Gastrocnemius medialis (tissue), 4 donors: ENCODE results near the gene PRUNE2. TPM values are rescaled to one million over a fixed set of nuclear protein-coding genes. Genes with fewer than 3 reads are reported as not detected.

Experiments used
- ATAC-seq, 2 donors: fragments of 150-250 bp; one replicate each; pipeline ENCODE4 v1.9.1; 2016
- DNase-seq, 2 donors: peaks; one replicate each; pipeline ENCODE4 v3.0.0-alpha.2; 2019
- H3K27ac ChIP-seq, 4 donors: fragments of 200-600 bp; sonication (generic); 1 replicate in 1 of 4; 2 replicates in 3 of 4; pipeline ENCODE4 v1.5.1; 2016 to 2018; ENCODE audit warnings: mild to moderate bottlenecking in 2 of 4, moderate library complexity in 1 of 4
- H3K27me3 ChIP-seq, 3 donors: fragments of 200-600 bp; sonication (generic) in 2 of 3; 1 replicate in 1 of 3; 2 replicates in 2 of 3; pipeline versions ENCODE4 v1.5.1 to v1.6.0; 2016 to 2019; ENCODE audit warnings: mild to moderate bottlenecking in 1 of 3, moderate library complexity in 1 of 3
- H3K36me3 ChIP-seq, 2 donors: fragments of 200-600 bp; sonication (generic) in 1 of 2; one replicate each; pipeline ENCODE4 v1.5.1; 2017 to 2018
- H3K4me1 ChIP-seq, 2 donors: fragments of 200-600 bp; sonication (generic) in 1 of 2; one replicate each; pipeline ENCODE4 v1.5.1; 2016 to 2017; ENCODE audit warnings: mild to moderate bottlenecking in 2 of 2
- H3K4me3 ChIP-seq, 4 donors: fragments of 200-600 bp; sonication (generic) in 3 of 4; 1 replicate in 1 of 4; 2 replicates in 3 of 4; pipeline ENCODE4 v1.5.1; 2016 to 2019; ENCODE audit warnings: mild to moderate bottlenecking in 2 of 4
- H3K9me3 ChIP-seq, 3 donors: fragments of 200-600 bp; sonication (generic) in 2 of 3; 1 replicate in 1 of 3; 2 replicates in 2 of 3; pipeline ENCODE4 v1.5.1; 2016 to 2019
- CTCF ChIP-seq, 5 experiments: fragments of 450-650 bp in 3 of 5; fragments of 200-600 bp in 2 of 5; sonication (generic) in 2 of 5; IDR thresholded peaks in 4 of 5; conservative IDR thresholded peaks in 1 of 5; 1 replicate in 4 of 5; 2 replicates in 1 of 5; pipeline ENCODE4 v1.5.1; 2016 to 2019; ENCODE audit warnings: antibody characterized with exemption in 5 of 5, mild to moderate bottlenecking in 3 of 5, moderate library complexity in 3 of 5
- POLR2A ChIP-seq, 2 donors: fragments of 450-650 bp; IDR thresholded peaks; one replicate each; pipeline ENCODE4 v1.6.1; 2017; ENCODE audit warnings: antibody characterized with exemption in 2 of 2, mild to moderate bottlenecking in 2 of 2, moderate library complexity in 2 of 2
- in situ Hi-C, 4 donors: fragments of 200-750 bp; cut with MboI; loops; one replicate each; pipeline versions ENCODE4 v1.15.0 to v1.8.0; 2017; ENCODE audit warnings: low sequenced_read_pairs in 4 of 4
- intact Hi-C: fragments of 100-400 bp; cut with DNase I; formaldehyde crosslinking; loops from one replicate; pipeline ENCODE4 v1.15.1; 2023; ENCODE audit warnings: low total_unique reads
- total RNA-seq, 4 donors: library from RNA; depleted of rRNA; stranded (reverse); fragments of >200 nt; gene quantifications; one replicate each; pipeline versions ENCODE4 v1.1.0 to v1.2.3, GENCODE V29; 2016

Gene PRUNE2
- total RNA-seq, 4 donors from 2014 or later: 1.6 to 43.5 (median 11.0) TPM

DNA sequence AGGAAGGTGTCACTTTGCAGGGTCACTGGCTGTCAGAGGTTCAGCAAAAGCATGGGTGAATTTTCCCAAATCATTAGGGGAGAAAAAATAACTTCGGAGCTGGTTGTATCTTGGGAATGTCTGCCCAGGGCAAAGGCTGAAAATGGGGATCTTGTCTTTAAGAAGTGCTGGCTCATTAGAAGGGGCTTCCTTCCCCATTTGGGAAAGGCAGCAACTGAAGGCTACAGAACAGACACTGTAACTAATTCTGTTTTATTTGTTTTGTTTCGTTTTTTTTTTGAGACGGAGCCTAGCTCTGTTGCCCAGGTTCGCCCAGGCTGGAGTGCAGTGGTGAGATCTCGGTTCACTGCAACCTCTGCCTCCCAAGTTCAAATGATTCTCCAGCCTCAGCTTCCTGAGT, 212.0 kb downstream of the PRUNE2 start:
- Histone ChIP-seq H3K27ac (no peak overlapping the region), H3K27me3 (peaks cover 5 to 18% (median 6%) of the 10 kb centered on the region in 3 donors), H3K4me1 (no peaks in the 10 kb centered on the region), H3K36me3 (no peaks in the 10 kb centered on the region), H3K9me3 (no peaks in the 10 kb centered on the region), H3K4me3 (no peak overlapping the region)
- no peak for ATAC-seq
- intact Hi-C loops: no loop called here
- no peak for DNase-seq
- no peak for TF ChIP-seq POLR2A (IDR thresholded peaks at IDR 0.05)
- TF ChIP-seq CTCF (IDR thresholded peaks at IDR 0.05 in 4 of 5, conservative IDR thresholded peaks at IDR 0.05 in 1 of 5): no peak
- in situ Hi-C loops: loop anchor here in 1 of 4 donors (10.0 kb wide), 1 partner anchor 59 kb away; no protein-coding TSS in a partner anchor

DNA sequence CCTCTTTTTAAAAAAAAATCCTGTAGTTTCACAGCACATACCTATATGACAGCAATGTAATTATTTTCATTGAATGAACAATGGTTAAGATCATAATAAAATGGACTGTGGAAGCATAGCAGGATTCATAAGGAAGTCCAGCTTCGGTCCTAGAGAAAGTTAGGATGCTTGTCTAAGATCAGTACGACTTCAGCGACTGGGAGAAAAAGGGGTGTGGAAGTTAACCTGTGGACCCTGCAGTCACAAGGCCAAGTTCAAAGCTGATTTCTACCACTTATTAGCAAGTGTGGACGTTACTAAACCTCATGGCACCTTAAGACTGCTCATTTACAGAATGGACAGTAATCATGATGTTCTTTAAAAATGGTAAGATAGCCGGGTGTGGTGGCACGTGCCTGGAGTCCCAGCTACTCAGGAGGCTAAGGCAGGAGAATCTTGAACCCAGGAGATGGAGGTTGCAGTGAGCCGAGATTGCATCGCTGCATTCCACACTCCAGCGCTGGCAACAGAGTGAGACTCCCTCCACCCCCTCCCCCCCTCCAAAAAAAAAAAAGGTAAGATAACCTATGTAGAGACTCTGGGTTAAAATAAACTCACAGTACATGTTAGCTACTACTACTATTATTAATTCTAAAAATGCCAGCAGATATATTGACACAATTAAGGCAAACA, 213.3 kb downstream of the PRUNE2 start:
- intact Hi-C loops: no loop called here
- TF ChIP-seq CTCF (IDR thresholded peaks at IDR 0.05 in 4 of 5, conservative IDR thresholded peaks at IDR 0.05 in 1 of 5): no peak
- no peaks in the 10 kb centered on the region for H3K36me3 ChIP-seq
- H3K27me3 ChIP-seq: peaks cover 5 to 18% (median 6%) of the 10 kb centered on the region in 3 donors
- H3K4me3 ChIP-seq: no peak overlapping the region
- in situ Hi-C loops: loop anchor here in 1 of 4 donors (10.0 kb wide), 1 partner anchor 58 kb away; no protein-coding TSS in a partner anchor
- no peak overlapping the region for H3K27ac ChIP-seq
- ATAC-seq (no peak), DNase-seq (no peak)
- no peaks in the 10 kb centered on the region for H3K4me1 ChIP-seq
- H3K9me3 ChIP-seq: no peaks in the 10 kb centered on the region

DNA sequence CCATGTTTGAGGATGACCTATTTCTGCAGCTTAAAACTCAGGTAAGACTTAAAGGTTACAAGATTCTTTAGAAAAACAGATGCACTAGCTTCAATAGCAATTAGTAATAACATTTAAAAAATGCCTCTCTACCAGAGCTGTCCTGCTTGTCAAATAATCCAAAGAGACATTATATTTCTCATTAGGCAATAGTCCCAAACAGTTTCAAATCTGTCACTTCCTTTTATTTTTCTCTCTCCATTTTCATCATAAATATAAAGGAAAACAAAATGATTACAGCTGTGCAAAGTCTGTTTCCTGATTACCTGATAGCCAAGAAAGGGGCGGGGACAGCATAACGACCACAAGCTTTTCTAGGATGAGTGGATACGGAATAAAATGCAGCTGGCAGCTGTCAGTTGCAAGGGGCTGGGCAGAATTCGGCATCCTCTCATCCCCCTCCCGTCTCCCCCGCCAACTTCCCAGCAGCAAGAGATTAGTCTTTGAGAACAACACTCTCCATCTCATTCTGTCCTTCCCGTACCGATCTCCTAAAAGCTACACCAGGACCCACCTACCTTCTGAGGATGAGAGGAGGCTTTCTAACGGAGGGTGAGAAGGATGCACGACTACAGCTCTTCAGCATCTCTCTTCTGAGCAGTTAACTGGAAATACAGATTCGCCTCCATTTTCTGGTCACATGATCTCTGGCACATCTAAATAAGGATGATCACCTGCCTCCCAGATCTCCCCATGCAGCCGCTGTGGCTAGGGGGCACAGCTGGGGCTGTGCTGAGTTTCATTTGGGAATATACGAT, 214.2 kb downstream of the PRUNE2 start:
- no peak overlapping the region for H3K4me3 ChIP-seq
- in situ Hi-C loops: loop anchor here in 1 of 4 donors (10.0 kb wide), 1 partner anchor 57 kb away; no protein-coding TSS in a partner anchor
- DNase-seq: no peak
- no peak overlapping the region for H3K27ac ChIP-seq
- no peak for TF ChIP-seq POLR2A (IDR thresholded peaks at IDR 0.05)
- no peak for TF ChIP-seq CTCF (IDR thresholded peaks at IDR 0.05 in 4 of 5, conservative IDR thresholded peaks at IDR 0.05 in 1 of 5)
- H3K9me3 ChIP-seq: no peaks in the 10 kb centered on the region
- H3K4me1 ChIP-seq: no peaks in the 10 kb centered on the region
- ATAC-seq: no peak
- peaks cover 5 to 18% (median 6%) of the 10 kb centered on the region in 3 donors for H3K27me3 ChIP-seq
- intact Hi-C loops: no loop called here
- H3K36me3 ChIP-seq: no peaks in the 10 kb centered on the region

GRCh38 chr9:76690973-76691370, 214.9 kb downstream of the PRUNE2 start:
- Histone ChIP-seq H3K4me3 (no peak overlapping the region), H3K27me3 (peaks cover 5 to 18% (median 6%) of the 10 kb centered on the region in 3 donors), H3K27ac (no peak overlapping the region), H3K36me3 (no peaks in the 10 kb centered on the region), H3K9me3 (no peaks in the 10 kb centered on the region), H3K4me1 (no peaks in the 10 kb centered on the region)
- intact Hi-C loops: no loop called here
- DNase-seq (no peak), ATAC-seq (no peak)
- in situ Hi-C loops: loop anchor here in 1 of 4 donors (10.0 kb wide), 1 partner anchor 56 kb away; no protein-coding TSS in a partner anchor
- no peak for TF ChIP-seq CTCF (IDR thresholded peaks at IDR 0.05 in 4 of 5, conservative IDR thresholded peaks at IDR 0.05 in 1 of 5)
- no peak for TF ChIP-seq POLR2A (IDR thresholded peaks at IDR 0.05)
